Panc1 (cell line): ENCODE results near the gene CUX1. TPM values are rescaled to one million over a fixed set of nuclear protein-coding genes. Genes with fewer than 3 reads are reported as not detected.

Experiments
- ATAC-seq: fragments of 200-7000 bp; cut with Tn5 transposase; 2 replicates; pipeline ENCODE4 v1.9.1; 2020; ENCODE audit warnings: mild to moderate bottlenecking, moderate library complexity
- BruUV-seq: library from RNA; stranded (reverse); fragments of 400-500 nt; replicated peaks from 2 replicates; lab custom pipeline; 2021; lab: Mats Ljungman, UMichigan
- CTCF ChIA-PET: fragments of 300-600 bp; sonication (Branson Sonifier 250); formaldehyde crosslinking; loops from one replicate; lab custom pipeline; 2022; ENCODE audit warnings: antibody characterized with exemption; lab: Charles Lee
- POLR2A ChIA-PET: fragments of 300-600 bp; sonication (Branson Sonifier 250); formaldehyde crosslinking; loops from one replicate; lab custom pipeline; 2022; ENCODE audit warnings: antibody characterized with exemption; lab: Charles Lee
- DNase-seq: peaks from one replicate; pipeline ENCODE4 v3.0.0-alpha.2; 2010; ENCODE audit warnings: low read depth, low spot score
- H3K27ac ChIP-seq: 2 replicates; pipeline ENCODE4 v1.5.1; 2011; ENCODE audit warnings: mild to moderate bottlenecking, low read length, inconsistent platforms
- H3K27me3 ChIP-seq: fragments of 200-500 bp; sonication (Bioruptor generic); 2 replicates; pipeline ENCODE4 v1.6.0; 2014; ENCODE audit warnings: low read length, inconsistent platforms; ENCODE audit not compliant: control insufficient read depth, insufficient read depth
- H3K36me3 ChIP-seq: fragments of 200-500 bp; sonication (Bioruptor generic); 2 replicates; pipeline ENCODE4 v1.5.1; 2014; ENCODE audit warnings: inconsistent platforms, mild to moderate bottlenecking, low read length, moderate library complexity; ENCODE audit not compliant: control insufficient read depth, insufficient read depth
- H3K4me1 ChIP-seq: 2 replicates; pipeline ENCODE4 v1.5.1; 2011; ENCODE audit warnings: inconsistent platforms, mild to moderate bottlenecking, low read length, moderate library complexity; ENCODE audit not compliant: control insufficient read depth, insufficient read depth
- H3K4me3 ChIP-seq, 2 experiments: 2 replicates each; pipeline ENCODE4 v1.5.1; 2011 to 2012; ENCODE audit warnings: low read depth in 2 of 2, low read length in 2 of 2, mild to moderate bottlenecking in 2 of 2, inconsistent platforms in 1 of 2, moderate library complexity in 1 of 2
- H3K9me3 ChIP-seq: fragments of 200-500 bp; sonication (Bioruptor generic); 2 replicates; pipeline ENCODE4 v1.5.1; 2014; ENCODE audit warnings: low read depth, mild to moderate bottlenecking, inconsistent platforms, low read length, moderate library complexity; ENCODE audit not compliant: control insufficient read depth, insufficient read depth
- CTCF ChIP-seq: fragments of 450-650 bp; IDR thresholded peaks from 2 replicates; pipeline ENCODE4 v1.5.1; 2017; ENCODE audit warnings: mild to moderate bottlenecking
- POLR2AphosphoS5 ChIP-seq: IDR thresholded peaks from 2 replicates; pipeline ENCODE4 v1.6.1; 2012; ENCODE audit warnings: mild to moderate bottlenecking, low read depth, low read length, moderate library complexity
- REST ChIP-seq, 2 experiments: IDR thresholded peaks; 2 replicates each; pipeline ENCODE4 v1.6.1; 2011 to 2012; ENCODE audit warnings: low read depth in 2 of 2, control low read depth in 1 of 2, low read length in 1 of 2, mild to moderate bottlenecking in 1 of 2, moderate library complexity in 1 of 2; ENCODE audit not compliant: insufficient read depth in 1 of 2
- SIN3A ChIP-seq: IDR thresholded peaks from 2 replicates; pipeline ENCODE4 v1.6.1; 2012; ENCODE audit warnings: low read depth, mild to moderate bottlenecking, low read length, moderate library complexity, borderline replicate concordance; ENCODE audit not compliant: insufficient read depth
- TCF7L2 ChIP-seq: IDR thresholded peaks from 2 replicates; pipeline ENCODE4 v1.6.1; 2011; ENCODE audit warnings: mild to moderate bottlenecking, low read depth, low read length, inconsistent platforms
- in situ Hi-C: cut with HindIII; loops from 2 replicates; pipeline ENCODE4 v1.10.0; 2016; ENCODE audit warnings: low sequenced_read_pairs, low pct_unique_long_range_greater_than_20kb
- intact Hi-C: fragments of 100-400 bp; cut with micrococcal nuclease; formaldehyde crosslinking; loops from one replicate; pipeline ENCODE4 v1.10.0; 2022; ENCODE audit not compliant: unreplicated experiment
- total RNA-seq: library from RNA; stranded (reverse); gene quantifications from one replicate; pipeline ENCODE4 v1.2.1, GENCODE V29; 2021; ENCODE audit not compliant: unreplicated experiment

Gene CUX1
- total RNA-seq, 1 experiment from 2014 or later = 50.9 TPM

DNA sequence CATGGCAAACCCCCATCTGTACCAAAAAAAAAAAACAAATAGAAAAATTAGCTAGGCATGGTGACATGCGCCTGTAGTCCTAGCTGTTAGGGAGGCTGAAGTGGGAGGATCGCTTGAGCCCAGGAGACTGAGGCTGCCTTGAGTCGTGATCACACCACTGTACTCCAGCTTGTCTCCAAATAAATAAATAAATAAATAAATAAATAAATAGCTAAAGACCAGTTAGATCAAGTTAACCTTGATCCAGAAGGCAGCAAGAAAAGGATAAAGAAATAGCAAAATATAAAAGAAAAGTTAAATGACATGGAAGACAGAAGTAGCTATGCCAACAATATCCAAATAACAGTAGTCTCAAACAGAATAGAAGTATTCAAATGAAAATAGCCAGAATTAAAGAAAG, 337.0 kb downstream of the CUX1 start:
- Histone ChIP-seq H3K4me3 (no peak overlapping the region), H3K4me1 (no peaks in the 10 kb centered on the region), H3K36me3 (no peaks in the 10 kb centered on the region), H3K27me3 (no peaks in the 10 kb centered on the region), H3K9me3 (no peaks in the 10 kb centered on the region), H3K27ac (no peak overlapping the region)
- ATAC-seq (no peak), DNase-seq (no peak)
- no peak for TF ChIP-seq CTCF
- no peak for TF ChIP-seq SIN3A
- TF ChIP-seq TCF7L2 = no peak
- no peak for TF ChIP-seq POLR2AphosphoS5
- no peak for TF ChIP-seq REST (IDR thresholded peaks at IDR 0.05; ENCODE audit: insufficient read depth in 1 of 2, low read depth in 2 of 2, low read length in 1 of 2)
- CTCF ChIA-PET = interaction anchor here (0.7 to 1.1 kb wide), 2 partner anchors 119 to 156 kb away, joined by 3 to 10 read pairs; no protein-coding TSS in a partner anchor
- in situ Hi-C loops = no loop called here
- BruUV-seq = no TSS peak
- intact Hi-C loops = no loop called here
- POLR2A ChIA-PET = no interaction called here

GRCh38 chr7:102155821-102156441, 338.5 kb downstream of the CUX1 start:
- Histone ChIP-seq H3K36me3 (no peaks in the 10 kb centered on the region), H3K27ac (no peak overlapping the region), H3K4me1 (no peaks in the 10 kb centered on the region), H3K9me3 (no peaks in the 10 kb centered on the region), H3K4me3 (no peak overlapping the region), H3K27me3 (no peaks in the 10 kb centered on the region)
- in situ Hi-C loops (no loop called here), intact Hi-C loops (no loop called here)
- no TSS peak for BruUV-seq
- DNase-seq (no peak), ATAC-seq (no peak)
- CTCF ChIA-PET = no interaction called here
- TF ChIP-seq TCF7L2 (no peak), CTCF (no peak), REST (IDR thresholded peaks at IDR 0.05; ENCODE audit: insufficient read depth in 1 of 2, low read depth in 2 of 2, low read length in 1 of 2) (no peak), SIN3A (no peak), POLR2AphosphoS5 (no peak)
- POLR2A ChIA-PET = no interaction called here
